GM12878 (cell line): ENCODE data around the gene DAB2IP. TPM values are rescaled to one million over a fixed set of nuclear protein-coding genes. Genes with fewer than 3 reads are reported as not detected.

Source experiments
- ATAC-seq: fragments of 200-7000 bp; cut with Tn5 transposase; 3 replicates; pipeline ENCODE4 v1.9.1; 2020; ENCODE audit warnings: mild to moderate bottlenecking, moderate library complexity
- BruUV-seq: library from RNA; stranded (reverse); fragments of 400-500 nt; replicated peaks from 2 replicates; lab custom pipeline; 2021; lab: Mats Ljungman, UMichigan
- CTCF ChIA-PET: fragments of 300-600 bp; sonication (Branson Sonifier 250); formaldehyde crosslinking; extraction: SDS; loops from one replicate; lab custom pipeline; 2021; ENCODE audit warnings: inconsistent platforms; lab: Yijun Ruan, JAX
- POLR2A ChIA-PET: fragments of 350-600 bp; formaldehyde crosslinking; extraction: SDS; loops from one replicate; lab custom pipeline; 2021; ENCODE audit warnings: inconsistent platforms; lab: Charles Lee
- RAD21 ChIA-PET: fragments of 300-600 bp; sonication (Branson Sonifier 250); formaldehyde crosslinking; loops from one replicate; lab custom pipeline; 2023; ENCODE audit warnings: antibody characterized with exemption; ENCODE audit not compliant: unreplicated experiment; lab: Charles Lee
- SMC1A ChIA-PET: fragments of 300-600 bp; sonication (Branson Sonifier 250); formaldehyde crosslinking; loops from one replicate; lab custom pipeline; 2023; ENCODE audit not compliant: unreplicated experiment, uncharacterized antibody; lab: Charles Lee
- DNase-seq: peaks from one replicate; pipeline ENCODE4 v3.0.0-alpha.2; 2011; ENCODE audit warnings: low read depth, low spot score
- FAIRE-seq: peaks from 3 replicates; lab custom pipeline; 2011; peaks lifted over from hg19 to GRCh38; lab: Jason Lieb, UNC
- H2AFZ ChIP-seq: 2 replicates; pipeline ENCODE4 v1.6.0; 2011; ENCODE audit warnings: low read depth, low read length, control low read depth; ENCODE audit not compliant: control insufficient read depth
- H3K27ac ChIP-seq: 2 replicates; pipeline ENCODE4 v1.5.1; 2011; ENCODE audit warnings: control low read depth; ENCODE audit not compliant: control insufficient read depth, insufficient read depth
- H3K27me3 ChIP-seq, 2 experiments: replicated peaks in 1 of 2; 2 replicates each; pipeline versions ENCODE4 v1.6.0 to v1.6.1; 2011; ENCODE audit warnings: low read length in 1 of 2; ENCODE audit not compliant: control insufficient read depth in 2 of 2, insufficient read depth in 2 of 2
- H3K36me3 ChIP-seq, 2 experiments: 2 replicates each; pipeline ENCODE4 v1.5.1; 2011; ENCODE audit warnings: low read length in 1 of 2; ENCODE audit not compliant: control insufficient read depth in 2 of 2, insufficient read depth in 2 of 2
- H3K4me1 ChIP-seq: 2 replicates; pipeline ENCODE4 v1.6.1; 2011; ENCODE audit warnings: mild to moderate bottlenecking, low read length, moderate library complexity, mixed read lengths; ENCODE audit not compliant: control insufficient read depth, insufficient read depth
- H3K4me2 ChIP-seq: 2 replicates; pipeline ENCODE4 v1.6.0; 2011; ENCODE audit warnings: control low read depth; ENCODE audit not compliant: control insufficient read depth, insufficient read depth
- H3K4me3 ChIP-seq: fragments of 200-600 bp; sonication (generic); 2 replicates; pipeline ENCODE4 v1.5.1; 2016
- H3K79me2 ChIP-seq: 2 replicates; pipeline ENCODE4 v1.6.0; 2011; ENCODE audit warnings: low read length; ENCODE audit not compliant: control insufficient read depth, insufficient read depth
- H3K9ac ChIP-seq: 2 replicates; pipeline ENCODE4 v1.8.0; 2011; ENCODE audit warnings: low read length, control low read depth, mixed read lengths; ENCODE audit not compliant: control insufficient read depth, insufficient read depth
- H3K9me3 ChIP-seq: replicated peaks from 3 replicates; pipeline ENCODE4 v1.5.1; 2011; ENCODE audit warnings: mild to moderate bottlenecking, low read length; ENCODE audit not compliant: control insufficient read depth, insufficient read depth
- H4K20me1 ChIP-seq: 2 replicates; pipeline ENCODE4 v1.6.0; 2011; ENCODE audit not compliant: control insufficient read depth, insufficient read depth
- ATF3 ChIP-seq: IDR thresholded peaks from 2 replicates; pipeline ENCODE4 v1.6.1; 2011; ENCODE audit warnings: low read depth, mild to moderate bottlenecking, low read length, moderate library complexity, borderline replicate concordance; ENCODE audit errors: extremely low read depth
- EZH2 ChIP-seq: IDR thresholded peaks from 2 replicates; pipeline ENCODE4 v1.6.1; 2012; ENCODE audit warnings: low read depth, mild to moderate bottlenecking, control low read depth, inconsistent platforms, low read length, borderline replicate concordance; ENCODE audit not compliant: control insufficient read depth
- KLF5 ChIP-seq: fragments of 450-650 bp; IDR thresholded peaks from 2 replicates; pipeline ENCODE4 v1.6.1; 2014; ENCODE audit warnings: mild to moderate bottlenecking; ENCODE audit not compliant: partially characterized antibody
- ZNF207 ChIP-seq: fragments of 450-650 bp; IDR thresholded peaks from 2 replicates; pipeline ENCODE4 v1.6.1; 2014; ENCODE audit warnings: antibody characterized with exemption, mild to moderate bottlenecking, borderline replicate concordance
- ZSCAN29 ChIP-seq: fragments of 450-650 bp; IDR thresholded peaks from 2 replicates; pipeline ENCODE4 v1.6.1; 2017; ENCODE audit warnings: mild to moderate bottlenecking, moderate library complexity
- WGBS: methylation state at CpG from one replicate; pipeline ENCODE4 v1.1.6; 2016; ENCODE audit warnings: low lambda C conversion rate; ENCODE audit not compliant: insufficient replicate concordance, insufficient coverage; ENCODE audit errors: missing lambda C conversion rate; 5-methylcytosine and 5-hydroxymethylcytosine counted together
- in situ Hi-C: fragments of 300-500 bp; cut with MboI; formaldehyde crosslinking; loops from 9 replicates; pipeline ENCODE4 v1.14.3; 2018; ENCODE audit warnings: mixed read lengths
- intact Hi-C: fragments of 100-400 bp; cut with micrococcal nuclease; formaldehyde crosslinking; loops from one replicate; pipeline ENCODE4 v1.14.2; 2022; ENCODE audit not compliant: unreplicated experiment
- polyA plus RNA-seq, 11 experiments: library from polyadenylated mRNA; depleted of rRNA in 4 of 11; unstranded in 6 of 11; stranded (reverse) in 5 of 11; fragments of >200 nt; fragmentation: Nextera tagmentation in 4 of 11; fragmentation: Illumina TruSeq in 1 of 11; extraction: Ambion mirVana in 4 of 11; extraction: Trizol in 1 of 11; gene quantifications; 1 replicate in 1 of 11; 2 replicates in 10 of 11; pipeline versions ENCODE4 v1.2.1 to v1.2.3, GENCODE V29; 2011 to 2016; ENCODE audit warnings: inconsistent platforms in 2 of 11, missing spikeins in 2 of 11, low read depth in 1 of 11
- total RNA-seq, 4 experiments: library from RNA; depleted of rRNA in 3 of 4; stranded (reverse); fragments of >200 nt in 3 of 4; fragmentation: Illumina TruSeq in 1 of 4; extraction: Trizol in 1 of 4; gene quantifications; 2 replicates each; pipeline versions ENCODE4 v1.2.1 to v1.2.3, GENCODE V29; 2013 to 2021
- TF ChIP-seq, protein P1 (sequence below): IDR thresholded peaks from 2 replicates; pipeline ENCODE4 v1.6.1; 2012; ENCODE audit warnings: low read depth, low read length, improper control_type of control experiment

The DAB2IP gene
- total and polyA plus RNA-seq, 10 of the 15 experiments (the other 5 are each of a cell fraction or from before 2014, with no cell fraction given), result 0.03 to 0.38 (median 0.14) TPM; not detected in 6

DNA sequence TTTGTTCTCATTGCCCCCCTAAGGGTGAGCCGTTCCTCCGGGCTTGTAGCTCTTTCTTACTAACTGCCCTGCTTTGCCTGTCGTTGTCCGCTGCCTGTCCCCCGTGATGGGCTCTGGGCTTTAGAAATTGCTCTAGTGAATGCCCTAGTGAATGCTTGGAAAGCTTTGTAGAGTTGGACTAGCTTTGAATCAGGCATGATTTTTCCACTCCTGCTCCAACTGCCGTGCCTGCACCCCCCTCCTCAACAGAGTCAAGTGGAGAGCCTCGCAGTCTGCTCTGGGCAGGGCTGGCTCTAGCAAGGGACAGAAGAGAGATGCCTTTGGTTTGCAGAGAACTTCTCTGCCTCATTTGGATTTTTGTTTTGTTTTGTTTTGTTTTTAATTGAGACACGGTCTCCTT is 46.8 kb upstream of the DAB2IP start:
- no peak for DNase-seq
- in situ Hi-C loops, result no loop called here
- Histone ChIP-seq H3K79me2 (no peaks in the 10 kb centered on the region), H3K4me3 (no peak overlapping the region), H2AFZ (no peak overlapping the region), H3K27ac (no peak overlapping the region), H3K4me2 (no peak overlapping the region), H3K36me3 (no peaks in the 10 kb centered on the region), H3K4me1 (no peaks in the 10 kb centered on the region), H3K27me3 (peaks cover 2 to 3% of the 10 kb centered on the region in 2 experiments; a peak in 3 of 4 replicates), H3K9ac (no peak overlapping the region), H3K9me3 (no peaks in the 10 kb centered on the region), H4K20me1 (no peaks in the 10 kb centered on the region)
- ChIA-PET POLR2A (no interaction called here), RAD21 (no interaction called here), SMC1A (no interaction called here), CTCF (interaction anchor here (1.5 kb wide), 1 partner anchor 54 kb away, joined by 4 read pairs; no protein-coding TSS in a partner anchor)
- intact Hi-C loops, result no loop called here
- no TSS peak for BruUV-seq
- ATAC-seq, result no peak
- no peak for FAIRE-seq
- no peak for TF ChIP-seq ATF3
- no peak for TF ChIP-seq KLF5
- TF ChIP-seq ZNF207, result no peak
- TF ChIP-seq, protein P1, sequence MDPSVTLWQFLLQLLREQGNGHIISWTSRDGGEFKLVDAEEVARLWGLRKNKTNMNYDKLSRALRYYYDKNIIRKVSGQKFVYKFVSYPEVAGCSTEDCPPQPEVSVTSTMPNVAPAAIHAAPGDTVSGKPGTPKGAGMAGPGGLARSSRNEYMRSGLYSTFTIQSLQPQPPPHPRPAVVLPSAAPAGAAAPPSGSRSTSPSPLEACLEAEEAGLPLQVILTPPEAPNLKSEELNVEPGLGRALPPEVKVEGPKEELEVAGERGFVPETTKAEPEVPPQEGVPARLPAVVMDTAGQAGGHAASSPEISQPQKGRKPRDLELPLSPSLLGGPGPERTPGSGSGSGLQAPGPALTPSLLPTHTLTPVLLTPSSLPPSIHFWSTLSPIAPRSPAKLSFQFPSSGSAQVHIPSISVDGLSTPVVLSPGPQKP, result no peak
- TF ChIP-seq ZSCAN29, result no peak
- no peak for TF ChIP-seq EZH2
- 75% methylated on average over 8 of the region's 8 CpGs for WGBS
